ENCODE data around the gene RFX1.
A peak's percentile ranks its signal among the peaks of the same experiment; 100 is the strongest.

Gene RFX1

DNA sequence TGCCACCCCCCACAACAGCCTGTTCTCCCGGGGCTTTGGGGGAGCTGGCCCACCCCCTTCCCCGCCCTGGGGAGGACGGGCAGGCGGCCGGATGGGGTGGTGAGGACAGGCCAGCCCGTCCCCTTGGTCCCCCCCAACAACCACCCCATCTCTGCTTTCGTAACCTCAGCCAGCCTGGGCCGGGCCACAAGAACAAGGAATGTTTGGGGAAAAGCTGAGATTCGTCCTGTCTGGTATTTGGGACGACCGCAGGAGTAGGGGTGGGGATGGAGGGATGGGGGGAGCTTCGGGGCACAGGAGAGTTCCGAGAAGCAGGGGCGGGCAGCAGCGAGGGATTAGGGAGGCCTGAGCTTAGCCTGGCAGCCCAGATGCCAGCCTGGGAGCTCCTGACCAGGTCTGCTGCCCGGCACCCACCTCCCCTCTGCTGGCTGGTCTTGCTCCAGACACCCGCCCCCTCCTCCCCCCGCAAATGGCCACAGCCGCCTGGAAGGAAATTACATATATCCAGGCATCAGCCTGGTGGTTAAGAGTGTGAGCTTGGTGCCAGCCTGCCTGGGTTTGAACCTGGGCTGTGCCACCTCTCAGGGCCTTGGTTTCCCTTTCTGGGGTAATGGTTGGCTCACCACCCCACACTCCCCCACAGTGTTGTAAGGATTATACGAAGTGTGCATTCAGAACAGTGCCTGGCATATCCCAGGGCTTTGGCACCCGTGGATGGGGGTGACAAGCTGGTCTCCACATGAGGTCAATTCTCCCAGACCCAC is 67.6 kb downstream of the RFX1 start, which contains the start of gene PODNL1:
PODNL1 (minus strand) TSS at position 117 of the 764 bp plus-strand sequence. CDS start 236 bp downstream, outside the sequence.
- Histone ChIP-seq H3K27ac (peak within 1 kb of the TSS; percentile 13 to 68), H3K4me3 (peak within 1 kb of the TSS; percentile 64)
- DNase-seq (ENCODE audit: low spot score): no peak
- TF ChIP-seq, protein P1, sequence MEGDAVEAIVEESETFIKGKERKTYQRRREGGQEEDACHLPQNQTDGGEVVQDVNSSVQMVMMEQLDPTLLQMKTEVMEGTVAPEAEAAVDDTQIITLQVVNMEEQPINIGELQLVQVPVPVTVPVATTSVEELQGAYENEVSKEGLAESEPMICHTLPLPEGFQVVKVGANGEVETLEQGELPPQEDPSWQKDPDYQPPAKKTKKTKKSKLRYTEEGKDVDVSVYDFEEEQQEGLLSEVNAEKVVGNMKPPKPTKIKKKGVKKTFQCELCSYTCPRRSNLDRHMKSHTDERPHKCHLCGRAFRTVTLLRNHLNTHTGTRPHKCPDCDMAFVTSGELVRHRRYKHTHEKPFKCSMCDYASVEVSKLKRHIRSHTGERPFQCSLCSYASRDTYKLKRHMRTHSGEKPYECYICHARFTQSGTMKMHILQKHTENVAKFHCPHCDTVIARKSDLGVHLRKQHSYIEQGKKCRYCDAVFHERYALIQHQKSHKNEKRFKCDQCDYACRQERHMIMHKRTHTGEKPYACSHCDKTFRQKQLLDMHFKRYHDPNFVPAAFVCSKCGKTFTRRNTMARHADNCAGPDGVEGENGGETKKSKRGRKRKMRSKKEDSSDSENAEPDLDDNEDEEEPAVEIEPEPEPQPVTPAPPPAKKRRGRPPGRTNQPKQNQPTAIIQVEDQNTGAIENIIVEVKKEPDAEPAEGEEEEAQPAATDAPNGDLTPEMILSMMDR (IDR thresholded peaks at IDR 0.05): no peak

GRCh38 chr19:13937479-13938300 is 68.4 kb downstream of the RFX1 start:
- no peak for DNase-seq (ENCODE audit: low spot score)
- TF ChIP-seq, protein P1 (IDR thresholded peaks at IDR 0.05): no peak
- Histone ChIP-seq H3K4me3 (peak overlapping the region; percentile 64), H3K27ac (peak overlapping the region; percentile 13 to 68)

GRCh38 chr19:13935765-13936510 is 70.2 kb downstream of the RFX1 start:
- TF ChIP-seq, protein P1 (IDR thresholded peaks at IDR 0.05): no peak
- no peak for DNase-seq (ENCODE audit: low spot score)
- no peak overlapping the region for H3K4me3 ChIP-seq
- H3K27ac ChIP-seq: no peak overlapping the region

- DNase-seq (ENCODE audit: low spot score): no peak
- H3K4me3 ChIP-seq: no peak overlapping the region
- no peak overlapping the region for H3K27ac ChIP-seq
- TF ChIP-seq, protein P1 (IDR thresholded peaks at IDR 0.05): no peak
Observed at GRCh38 chr19:13934785-13935109, 71.4 kb downstream of the RFX1 start.

DNA sequence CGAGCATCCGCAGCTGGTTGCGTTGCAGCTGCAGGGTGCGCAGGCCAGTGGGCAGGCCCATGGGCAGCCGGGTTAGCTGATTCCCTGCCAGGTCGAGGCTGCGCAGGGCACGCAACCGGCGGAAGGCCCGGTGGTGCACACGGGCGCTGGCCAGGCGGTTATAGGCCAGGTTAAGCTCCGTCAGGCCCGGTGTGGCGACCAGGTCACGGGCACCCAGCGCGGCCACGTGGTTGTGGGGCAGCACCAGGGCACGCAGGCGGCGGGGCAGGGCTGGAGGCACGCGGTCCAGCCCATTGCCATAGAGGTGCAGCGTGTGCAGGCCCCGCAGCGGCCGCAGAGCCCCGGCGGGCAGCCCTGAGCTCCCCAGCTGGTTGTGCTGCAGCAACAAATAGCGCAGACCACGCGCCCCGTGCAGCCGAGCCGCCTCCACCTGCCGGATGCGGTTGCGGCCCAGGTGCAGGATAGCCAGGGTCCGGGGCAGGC is 73.2 kb downstream of the RFX1 start:
- TF ChIP-seq, protein P1 (IDR thresholded peaks at IDR 0.05): no peak

GRCh38 chr19:13932149-13932637 is 73.9 kb downstream of the RFX1 start:
- no peak overlapping the region for H3K27ac ChIP-seq
- no peak overlapping the region for H3K4me3 ChIP-seq
- TF ChIP-seq, protein P1 (IDR thresholded peaks at IDR 0.05): no peak
- DNase-seq (ENCODE audit: low spot score): no peak

More for the DNA sequence above, 73.2 kb downstream of the RFX1 start:
- Histone ChIP-seq H3K27ac (no peak overlapping the region), H3K4me3 (no peak overlapping the region)
- no peak for DNase-seq (ENCODE audit: low spot score)

Data from coronary artery (tissue), 2 donors.